GM18511 (cell line): ENCODE results near the gene CHMP6.

Experiments used
- ATAC-seq: cut with Tn5 transposase; IDR thresholded peaks from one replicate; pipeline ENCODE4 v1.9.1; 2021; ENCODE audit warnings: mild to moderate bottlenecking, moderate library complexity; ENCODE audit not compliant: unreplicated experiment

The CHMP6 gene

DNA sequence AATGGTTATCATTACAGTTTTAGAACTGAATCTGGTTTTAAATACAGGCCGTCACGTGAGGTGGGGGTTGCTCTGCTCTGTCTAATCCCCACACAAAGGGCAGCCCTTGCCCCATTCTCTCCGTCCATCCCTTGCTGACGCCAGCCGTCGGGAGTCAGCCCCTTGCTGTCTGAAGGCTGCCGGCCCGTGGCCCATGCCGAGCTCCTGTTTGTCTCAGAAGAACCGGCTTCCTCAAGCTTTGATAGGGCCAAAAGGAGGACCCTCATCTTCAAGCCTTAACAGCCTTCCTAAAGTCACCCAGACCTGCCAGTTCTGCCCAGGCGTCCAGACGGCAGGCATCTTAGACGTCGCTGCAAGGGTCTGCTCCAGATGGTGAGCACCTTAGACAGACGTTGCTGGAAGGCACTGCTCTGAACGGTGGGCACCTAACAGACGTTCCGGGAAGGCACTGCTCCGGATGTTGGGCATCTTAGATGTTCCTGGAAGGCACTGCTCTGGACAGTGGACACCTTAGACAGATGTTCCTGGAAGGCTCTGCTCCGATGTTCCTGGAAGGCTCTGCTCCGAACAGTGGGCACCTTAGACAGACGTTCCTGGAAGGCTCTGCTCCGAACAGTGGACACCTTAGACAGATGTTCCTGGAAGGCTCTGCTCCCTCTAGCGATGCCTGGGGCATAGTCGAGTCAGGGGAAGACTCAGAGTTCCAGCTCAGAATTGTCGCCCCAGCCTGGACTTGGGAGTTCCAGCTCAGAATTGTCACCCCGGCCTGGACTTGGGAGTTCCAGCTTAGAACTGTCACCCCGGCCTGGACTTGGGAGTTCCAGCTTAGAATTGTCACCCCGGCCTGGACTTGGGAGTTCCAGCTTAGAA, 35.1 kb upstream of the CHMP6 start:
- ATAC-seq = no peak

DNA sequence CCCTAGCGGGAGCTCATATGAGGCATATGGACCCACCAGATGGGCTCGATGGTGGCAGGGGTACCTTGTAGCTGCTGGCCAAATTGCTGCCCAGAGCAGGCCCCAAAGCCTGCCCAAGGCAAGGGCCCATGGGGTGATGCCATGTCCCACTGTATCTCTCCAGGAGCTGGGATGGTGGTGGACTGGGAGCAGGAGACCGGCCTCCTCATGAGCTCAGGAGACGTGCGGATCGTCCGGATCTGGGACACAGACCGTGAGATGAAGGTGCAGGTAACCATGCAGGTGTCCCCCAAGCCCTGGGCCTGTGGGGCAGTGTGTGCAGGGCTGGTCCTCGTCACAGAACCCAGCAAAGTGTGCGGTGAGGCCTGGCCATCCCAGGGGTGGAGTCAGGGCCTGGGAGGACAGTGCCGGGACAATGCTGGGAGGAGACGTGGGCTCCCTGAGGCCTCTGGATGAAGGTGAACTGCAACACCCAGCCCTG, 34.1 kb upstream of the CHMP6 start:
- ATAC-seq = no peak

DNA sequence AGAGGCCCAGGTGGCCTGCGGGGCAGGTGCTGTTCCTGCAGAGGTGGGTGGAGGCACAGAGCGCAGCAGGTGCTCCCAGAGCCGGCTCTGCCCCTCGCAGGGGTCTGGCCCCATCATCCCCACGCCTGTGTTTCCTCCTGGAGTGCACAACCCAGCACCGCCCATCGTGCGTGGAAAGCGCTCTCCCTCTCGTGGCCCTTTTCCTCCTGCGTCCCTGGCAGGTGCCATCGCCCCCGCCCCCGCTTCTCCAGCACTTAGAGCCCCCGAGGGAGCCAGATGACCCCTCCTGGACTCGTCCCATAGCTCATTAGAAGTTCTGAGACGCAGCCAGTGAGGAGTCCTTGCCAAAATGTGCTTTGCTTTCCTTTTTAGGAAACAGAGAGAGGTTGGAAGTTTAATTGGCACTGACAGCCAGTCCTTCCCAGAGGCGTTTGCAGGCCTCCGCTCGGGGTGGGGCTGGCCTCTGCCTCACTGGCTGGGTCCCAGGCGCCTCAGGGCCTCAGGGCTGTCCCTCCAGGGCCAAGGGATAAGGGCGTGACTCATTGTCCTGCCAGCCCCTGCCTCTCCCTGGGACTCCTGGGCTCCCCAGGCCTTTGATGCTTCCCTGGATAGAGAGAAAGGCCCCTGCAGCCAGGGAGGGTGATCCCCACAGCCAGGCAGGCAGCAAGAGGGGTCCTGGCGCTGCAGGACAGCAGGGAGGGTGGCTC, 32.2 kb upstream of the CHMP6 start:
- ATAC-seq = no peak

DNA sequence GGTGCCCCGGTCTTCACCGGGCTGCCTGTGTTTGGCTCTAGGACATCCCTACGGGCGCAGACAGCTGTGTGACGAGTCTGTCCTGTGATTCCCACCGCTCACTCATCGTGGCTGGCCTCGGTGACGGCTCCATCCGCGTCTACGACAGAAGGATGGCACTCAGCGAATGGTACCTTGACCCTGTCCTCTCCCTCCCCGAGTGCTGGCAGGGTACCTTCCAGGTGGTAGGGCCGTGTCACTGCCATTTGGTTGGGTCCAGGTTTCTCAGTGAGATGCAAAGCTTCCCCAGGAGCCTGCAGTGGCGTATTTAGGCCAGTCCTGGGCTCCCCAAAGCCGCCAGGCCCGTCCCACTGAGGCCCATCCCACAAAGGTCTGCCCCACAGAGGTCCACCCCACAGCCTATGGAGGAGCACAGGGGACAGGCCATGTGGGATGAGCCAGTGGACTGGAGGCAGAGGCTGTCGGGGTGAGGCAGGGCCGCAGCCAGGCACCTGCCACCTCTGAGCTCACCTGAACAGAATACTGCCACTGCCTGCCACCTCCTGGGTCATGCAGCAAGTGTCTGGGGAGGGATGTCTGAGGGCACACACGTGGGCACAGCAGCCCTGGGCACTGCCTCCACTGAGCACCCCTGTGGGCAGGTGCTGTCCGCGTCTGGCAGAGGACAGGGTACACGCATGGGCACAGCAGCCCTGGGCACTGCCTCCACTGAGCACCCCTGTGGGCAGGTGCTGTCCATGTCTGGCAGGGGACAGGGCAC, 31.4 kb upstream of the CHMP6 start:
- ATAC-seq = no peak

DNA sequence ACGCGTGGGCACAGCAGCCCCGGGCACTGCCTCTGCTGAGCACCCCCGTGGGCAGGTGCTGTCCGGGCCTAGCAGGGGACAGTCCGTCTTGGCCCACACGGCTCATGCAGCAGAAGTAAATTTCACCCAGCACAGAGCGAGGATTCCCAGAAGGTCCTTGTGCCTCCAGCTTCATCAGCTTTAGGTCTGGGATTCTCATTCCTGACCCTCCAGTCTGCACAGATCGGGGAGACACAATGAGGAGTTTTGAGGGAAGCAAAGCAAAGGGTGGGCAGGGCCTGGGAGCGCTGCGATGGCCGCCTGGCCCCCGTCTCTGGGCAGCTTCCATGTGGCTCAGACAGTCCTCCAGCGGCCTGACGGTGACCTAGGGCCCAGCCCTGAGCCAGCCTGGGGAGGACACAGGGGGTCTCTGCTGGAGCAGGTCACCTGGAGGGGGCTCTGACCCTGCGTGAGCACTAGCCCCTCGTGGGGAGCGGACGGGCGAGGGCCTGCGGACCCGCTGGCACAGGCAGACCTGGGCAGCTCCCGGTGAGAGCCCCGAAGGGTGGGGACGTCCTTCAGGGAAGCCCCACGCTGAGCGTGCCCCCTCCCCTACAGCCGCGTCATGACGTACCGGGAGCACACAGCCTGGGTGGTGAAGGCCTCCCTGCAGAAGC, 30.7 kb upstream of the CHMP6 start:
- no peak for ATAC-seq

DNA sequence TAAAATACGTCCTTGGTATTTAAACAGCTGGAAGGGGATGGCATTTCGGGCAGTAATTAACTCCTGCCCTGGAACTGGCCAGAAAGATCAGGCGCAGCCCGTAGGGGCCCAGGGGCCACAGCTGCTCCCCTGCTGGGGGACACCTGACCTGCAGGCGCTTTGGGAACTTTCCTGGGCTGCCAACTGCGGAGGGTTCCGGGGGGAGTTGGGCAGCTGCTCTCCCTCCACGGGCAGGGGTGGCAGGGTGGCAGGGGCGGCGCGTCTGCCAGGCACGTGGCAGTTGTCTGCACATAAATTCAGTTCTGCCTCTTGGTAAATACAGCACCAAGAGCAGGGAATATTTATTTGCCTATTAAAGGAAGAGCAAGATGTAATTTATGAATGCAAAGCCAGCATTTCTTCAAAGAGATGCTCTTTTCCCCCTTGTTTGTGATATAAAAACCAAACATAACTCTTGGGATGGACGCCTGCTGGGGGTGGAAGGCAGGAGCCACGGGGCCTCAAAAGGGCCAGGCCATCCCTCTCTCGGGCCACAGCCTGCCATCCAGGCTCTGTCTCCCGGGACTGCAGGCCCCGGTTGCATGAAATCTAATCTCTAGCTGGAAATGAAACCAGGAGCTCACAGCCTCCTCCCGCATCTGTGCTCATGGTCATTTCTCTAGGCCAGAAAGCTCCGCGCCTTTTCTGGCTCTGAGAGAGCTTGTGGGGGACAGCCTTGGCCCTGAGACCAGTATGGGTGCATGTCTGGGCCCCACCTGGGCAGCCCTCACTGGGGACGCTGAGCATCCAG, 29.9 kb upstream of the CHMP6 start:
- ATAC-seq = no peak

DNA sequence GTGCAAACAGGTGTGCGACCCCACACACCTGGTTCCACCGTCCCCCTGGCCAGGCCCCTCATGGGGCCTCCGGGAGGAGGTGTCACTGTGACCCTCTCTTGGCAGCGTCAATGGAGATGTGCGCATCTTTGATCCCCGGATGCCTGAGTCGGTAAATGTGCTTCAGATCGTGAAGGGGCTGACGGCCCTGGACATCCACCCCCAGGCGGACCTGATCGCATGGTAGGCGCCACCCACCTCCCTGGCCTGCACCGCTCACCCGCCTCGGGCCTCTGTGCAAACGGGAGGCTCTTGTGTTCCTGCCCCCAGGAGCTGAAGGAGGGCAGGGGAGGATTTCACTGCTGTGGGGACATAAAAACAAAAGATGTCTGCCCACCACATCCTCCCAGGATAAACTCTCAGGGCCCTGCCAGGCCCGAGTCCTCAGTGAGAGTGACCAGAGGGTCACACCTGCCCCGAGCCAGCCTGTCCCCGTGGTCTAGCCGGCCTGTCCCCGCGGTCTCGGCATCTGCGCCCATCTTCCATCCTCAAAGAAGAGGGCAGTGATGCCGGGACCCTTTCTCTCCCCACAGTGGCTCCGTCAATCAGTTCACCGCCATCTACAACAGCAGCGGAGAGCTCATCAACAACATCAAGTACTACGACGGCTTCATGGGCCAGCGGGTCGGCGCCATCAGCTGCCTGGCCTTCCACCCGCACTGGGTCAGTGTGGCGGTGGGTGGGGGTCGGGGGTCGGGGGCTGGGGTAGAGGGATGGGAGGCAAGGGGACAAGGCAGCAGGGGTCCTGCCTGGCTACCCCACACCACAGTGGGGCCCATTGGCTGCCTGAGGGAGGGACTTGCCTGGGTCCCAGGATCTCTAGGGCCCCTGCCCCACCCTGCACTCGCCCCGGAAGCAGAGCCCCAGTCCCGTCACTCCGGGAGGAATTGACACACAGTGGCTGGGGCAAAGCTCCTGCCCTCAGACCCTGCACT, 29.0 kb upstream of the CHMP6 start:
- ATAC-seq = no peak

DNA sequence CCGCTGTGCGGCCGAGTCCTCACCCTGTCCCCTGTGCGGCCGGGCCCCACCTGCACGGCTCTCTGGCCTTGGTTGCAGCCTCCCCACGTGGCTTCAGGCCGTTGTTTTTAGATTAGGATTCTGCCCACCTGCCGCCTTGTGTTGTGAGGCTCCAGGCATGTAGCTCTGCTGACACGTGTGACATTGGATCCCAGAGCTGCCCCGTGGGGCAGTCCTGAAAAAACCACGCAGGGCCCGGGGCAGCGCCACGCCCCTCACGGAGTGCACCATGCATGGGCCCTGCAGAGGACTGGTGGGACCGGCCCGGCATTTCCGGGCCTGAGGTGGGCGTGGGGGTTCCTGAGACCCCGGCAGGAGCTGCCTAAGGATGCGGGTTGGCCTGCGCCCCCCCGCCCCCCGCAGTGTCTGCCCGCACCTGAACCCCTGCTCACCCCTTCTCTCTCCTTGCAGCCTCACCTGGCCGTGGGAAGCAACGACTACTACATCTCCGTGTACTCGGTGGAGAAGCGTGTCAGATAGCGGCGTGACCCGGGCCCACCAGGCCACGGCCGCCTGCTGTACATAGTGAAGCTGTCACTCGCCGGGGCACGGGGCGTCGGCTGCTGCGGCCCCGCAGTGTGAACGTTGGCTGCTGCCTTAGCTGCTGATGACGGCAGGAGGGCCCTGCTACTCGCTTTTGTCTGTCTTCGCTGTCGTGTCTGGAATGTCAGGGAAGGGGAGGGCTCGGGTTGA, 27.7 kb upstream of the CHMP6 start:
- no peak for ATAC-seq

DNA sequence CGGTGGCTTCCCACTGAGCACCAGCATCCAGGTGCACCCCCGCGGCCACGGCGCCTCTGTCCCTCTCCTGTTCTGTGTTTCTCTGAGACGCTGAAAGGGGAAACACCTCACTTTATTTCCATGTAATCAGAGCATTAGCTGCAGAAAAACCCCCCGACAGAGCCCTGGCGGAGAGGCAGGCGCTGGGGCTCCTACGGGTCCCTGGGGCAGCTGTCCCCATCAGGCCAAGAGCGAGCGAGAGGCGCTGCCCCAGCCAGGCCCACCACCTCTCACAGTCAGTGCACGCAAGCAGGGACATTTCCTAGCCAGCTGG, 27.1 kb upstream of the CHMP6 start:
- no peak for ATAC-seq

DNA sequence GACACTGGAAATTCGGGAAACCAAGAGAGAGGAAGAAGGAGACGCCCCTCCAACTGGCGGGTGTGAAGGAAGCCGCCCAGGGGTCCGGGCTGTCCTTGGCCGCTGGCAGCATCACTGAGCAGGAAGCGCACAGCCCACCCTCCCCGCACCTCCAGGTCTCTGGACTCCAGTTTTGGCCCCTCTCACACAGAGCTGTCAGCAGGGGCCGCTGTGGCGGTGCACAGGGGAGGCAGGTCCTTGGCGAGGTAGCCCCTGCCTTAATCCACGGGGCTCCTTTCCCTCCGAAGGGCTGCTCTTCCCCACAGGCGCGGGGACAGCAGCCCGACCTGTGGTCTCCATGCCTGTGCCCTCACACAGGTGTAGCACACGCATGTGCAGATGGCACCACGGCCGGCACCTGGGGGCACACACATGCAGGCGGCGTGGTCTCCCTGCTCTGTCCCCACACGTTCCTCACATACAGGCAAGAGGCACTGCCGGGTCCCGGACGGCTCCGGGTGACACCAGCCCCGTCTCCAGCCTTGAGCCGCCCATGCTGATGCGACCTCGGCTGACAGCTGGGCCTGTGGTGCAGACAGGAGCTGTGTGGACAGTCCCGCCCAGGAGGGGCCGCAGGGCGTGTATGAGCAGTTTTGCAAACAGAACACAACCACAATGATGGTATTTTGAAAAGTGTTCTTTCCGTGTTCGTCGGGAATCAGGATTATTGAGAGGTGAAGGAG, 26.6 kb upstream of the CHMP6 start:
- no peak for ATAC-seq

DNA sequence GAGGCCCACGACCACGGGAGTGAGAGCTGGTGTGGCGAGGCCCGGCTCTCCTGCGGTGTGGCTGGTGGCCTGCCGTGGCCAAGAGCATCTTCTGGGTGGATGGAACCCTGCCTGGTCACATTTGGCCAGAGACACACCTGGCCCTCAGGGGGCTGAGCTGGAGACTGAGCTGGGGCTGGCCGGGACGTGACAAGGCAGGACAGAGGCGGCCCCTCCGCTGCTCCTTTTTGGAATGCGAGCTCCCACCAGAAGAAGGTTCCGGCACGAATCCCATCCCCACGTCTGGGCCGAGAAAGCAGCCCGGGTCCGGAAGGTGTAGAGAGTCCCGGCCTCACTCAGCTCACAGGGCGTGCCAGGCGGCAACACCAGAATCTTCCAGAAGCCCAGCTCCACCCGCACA, 26.0 kb upstream of the CHMP6 start:
- no peak for ATAC-seq

DNA sequence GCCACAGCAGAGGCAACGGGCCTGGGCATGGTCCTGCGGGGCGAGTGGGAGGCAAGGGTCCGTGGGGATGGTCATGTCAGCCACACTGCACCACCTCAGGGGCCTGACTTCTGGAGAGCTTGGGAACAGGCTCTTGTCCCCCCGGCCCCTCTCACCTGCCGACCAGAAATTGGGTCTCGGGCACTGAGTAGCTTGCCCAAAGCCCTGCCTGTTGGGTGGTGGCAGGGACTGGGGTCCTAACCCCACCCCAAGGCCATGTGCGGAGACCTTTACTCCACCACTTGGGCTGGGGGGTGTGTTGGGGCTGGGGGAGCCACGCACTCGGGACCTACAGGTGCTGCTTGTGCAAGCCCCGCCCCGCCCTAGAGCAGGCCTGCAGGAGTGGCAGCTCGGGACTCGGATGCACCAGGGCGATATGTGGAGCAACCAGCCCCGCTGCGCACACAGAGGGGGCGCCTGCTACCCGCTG, 24.2 kb upstream of the CHMP6 start:
- ATAC-seq = no peak

DNA sequence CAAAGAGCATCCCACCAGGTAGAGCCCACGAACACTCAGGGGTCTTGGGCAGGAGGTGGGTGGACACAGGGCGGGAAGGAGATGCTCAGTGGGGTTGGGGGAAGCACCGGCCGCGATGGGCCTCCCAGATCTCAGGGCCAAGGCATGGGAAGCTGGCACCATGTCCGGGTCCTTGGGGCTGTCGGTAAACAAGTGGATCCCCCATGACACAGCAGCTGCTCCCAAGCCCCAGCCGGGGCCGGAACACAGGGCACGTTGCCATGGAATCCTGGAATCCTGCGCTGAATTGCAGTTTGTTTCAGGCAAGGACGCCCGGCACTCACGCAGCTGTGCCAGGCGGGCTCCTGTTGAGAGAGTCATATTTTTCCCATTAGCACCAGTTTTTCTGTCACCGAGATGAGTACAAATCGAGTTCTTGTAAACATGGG, 23.0 kb upstream of the CHMP6 start:
- no peak for ATAC-seq

DNA sequence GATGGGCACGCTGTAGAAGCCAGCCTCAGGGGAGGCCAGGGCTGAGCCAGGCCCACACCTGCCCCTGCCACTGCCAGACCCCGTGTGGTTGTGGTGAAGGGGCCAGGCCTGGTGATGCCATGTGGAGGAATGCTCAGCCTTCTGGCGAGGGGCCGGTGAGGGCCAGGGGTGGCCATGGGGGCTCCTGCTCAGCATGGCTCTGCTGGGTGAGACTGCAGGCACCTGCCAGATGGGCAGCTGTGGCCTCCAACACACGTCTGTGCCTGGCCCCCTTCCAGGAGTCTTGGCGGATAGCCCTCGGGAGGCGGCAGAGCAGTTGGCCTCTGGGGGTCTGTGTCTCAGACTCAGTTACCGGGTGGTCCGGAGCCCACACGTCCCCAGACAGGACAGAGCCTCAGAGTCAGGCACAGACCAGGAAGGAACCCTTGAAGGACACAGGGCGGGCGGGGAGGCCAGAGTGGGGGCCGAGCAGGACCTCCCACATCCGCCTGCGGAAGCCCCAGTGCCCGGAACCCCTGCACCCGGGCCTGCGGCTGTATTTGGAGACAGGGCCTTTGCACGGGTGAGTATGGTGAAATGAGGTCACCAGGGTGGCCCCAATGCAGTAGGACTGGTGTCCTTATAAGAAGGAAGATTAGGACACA, 22.5 kb upstream of the CHMP6 start:
- no peak for ATAC-seq

DNA sequence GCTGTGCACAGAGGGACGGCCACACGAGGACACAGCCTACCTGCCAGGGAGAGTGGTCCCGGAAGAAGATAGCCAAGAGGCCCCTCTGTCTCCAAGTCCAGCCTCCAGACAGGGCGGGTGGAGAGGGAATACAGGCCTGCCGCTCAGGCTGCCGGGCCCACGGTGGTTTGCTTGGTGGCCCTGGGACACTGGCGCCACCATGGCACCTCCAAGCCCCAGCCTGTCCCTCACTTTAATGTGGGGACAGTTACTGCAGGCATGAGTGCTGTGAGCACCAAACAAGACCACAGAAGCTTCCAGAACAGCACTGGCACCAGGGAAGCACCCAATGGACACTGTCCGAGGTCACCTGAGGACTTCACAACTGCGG, 22.0 kb upstream of the CHMP6 start:
- ATAC-seq = no peak

DNA sequence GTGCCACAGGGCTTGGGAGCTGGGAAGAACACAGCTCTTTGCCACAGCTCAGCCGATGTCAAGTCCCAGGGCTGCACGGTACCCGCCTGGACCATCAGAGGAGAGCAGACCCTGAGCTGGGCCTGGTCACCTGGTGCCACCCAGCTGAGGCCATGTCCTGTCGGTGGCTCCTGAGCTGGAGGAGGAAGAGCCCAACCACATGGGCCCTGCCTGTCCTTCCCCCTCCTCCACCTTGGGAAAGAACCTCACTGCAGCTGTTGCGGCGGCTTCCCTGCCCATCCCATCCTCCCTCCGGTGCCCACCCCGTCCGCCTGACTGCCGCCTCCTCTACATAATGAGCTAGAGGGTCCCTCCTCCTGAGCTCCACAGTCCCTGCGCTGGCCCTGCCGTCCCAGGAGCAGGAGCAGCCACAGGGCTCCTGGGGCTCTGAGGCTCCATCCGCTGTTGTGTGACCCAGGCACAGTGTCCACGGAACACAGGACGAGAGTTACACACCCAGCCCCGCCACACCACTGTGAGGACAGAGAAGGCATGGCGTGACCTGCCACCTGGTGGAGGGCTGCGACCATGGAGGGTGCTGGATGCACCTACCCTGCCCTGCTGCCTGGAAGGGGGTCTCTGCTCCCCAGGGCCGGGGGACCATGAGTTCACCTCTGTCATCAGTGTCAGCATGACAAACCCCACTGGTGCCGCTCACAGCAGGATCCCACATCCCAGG, 21.4 kb upstream of the CHMP6 start:
- no peak for ATAC-seq
